ENCODE data around the gene UGT2B7.
"Not testable (repeated sequence)": the region's sequence is repeated elsewhere in the genome, so short reads cannot be mapped to it uniquely, and the experiment has no call there.

Gene UGT2B7

GRCh38 chr4:69096111-69096656, at the start of gene UGT2B7:
Gene UGT2B7, plus strand, starts transcription at chr4:69096474. Its CDS starts 47 bp downstream, at chr4:69096521.
- Histone ChIP-seq H3K27me3 (ENCODE audit: control insufficient read depth, insufficient read depth, low read length) (no peaks in the 10 kb centered on the region), H3K27ac (ENCODE audit: low read length) (no peak within 1 kb of the TSS), H3K4me1 (ENCODE audit: control insufficient read depth, insufficient read depth, low read length) (no peaks in the 10 kb centered on the region), H3K36me3 (ENCODE audit: control insufficient read depth, insufficient read depth, low read length) (no peaks in the 10 kb centered on the region), H3K9me3 (ENCODE audit: control insufficient read depth, insufficient read depth, low read length) (no peaks in the 10 kb centered on the region), H3K4me3 (ENCODE audit: low read length) (no peak within 1 kb of the TSS)
- no peak for DNase-seq (ENCODE audit: low read depth, low spot score)

DNA sequence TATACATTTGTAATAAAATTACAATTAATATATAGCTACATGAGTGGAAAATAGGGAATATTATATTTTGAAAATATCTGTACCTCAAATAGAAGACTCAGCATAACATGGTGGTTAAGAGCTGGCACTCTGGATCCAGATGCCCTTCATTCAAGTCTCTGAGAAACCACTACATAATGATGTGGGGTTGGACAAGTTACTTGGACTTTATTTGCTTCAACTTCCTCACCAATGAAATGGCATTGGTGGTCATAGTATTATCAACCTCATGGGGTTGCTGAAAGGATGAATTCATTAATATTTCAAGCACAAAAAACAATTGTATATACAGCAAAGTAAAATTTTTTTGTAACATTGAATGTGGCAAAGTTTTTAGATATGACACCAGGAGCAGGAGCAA, 46.4 kb upstream of the UGT2B7 start:
- Histone ChIP-seq H3K36me3 (ENCODE audit: control insufficient read depth, insufficient read depth, low read length) (no peaks in the 10 kb centered on the region), H3K27ac (ENCODE audit: low read length) (no peak overlapping the region), H3K27me3 (ENCODE audit: control insufficient read depth, insufficient read depth, low read length) (no peaks in the 10 kb centered on the region), H3K4me3 (ENCODE audit: low read length) (no peak overlapping the region), H3K4me1 (ENCODE audit: control insufficient read depth, insufficient read depth, low read length) (no peaks in the 10 kb centered on the region), H3K9me3 (ENCODE audit: control insufficient read depth, insufficient read depth, low read length) (no peaks in the 10 kb centered on the region)
- DNase-seq (ENCODE audit: low read depth, low spot score) = no peak

GRCh38 chr4:69050853-69051575, 45.3 kb upstream of the UGT2B7 start:
- DNase-seq (ENCODE audit: low read depth, low spot score); H3K27ac ChIP-seq (ENCODE audit: low read length): not testable (repeated sequence)

GRCh38 chr4:69051576-69051943, 44.7 kb upstream of the UGT2B7 start:
- DNase-seq (ENCODE audit: low read depth, low spot score) = no peak

More at GRCh38 chr4:69050853-69051575, 45.3 kb upstream of the UGT2B7 start:
- not testable (repeated sequence) for H3K36me3 ChIP-seq (ENCODE audit: control insufficient read depth, insufficient read depth, low read length); H3K4me3 ChIP-seq (ENCODE audit: low read length); H3K4me1 ChIP-seq (ENCODE audit: control insufficient read depth, insufficient read depth, low read length); H3K9me3 ChIP-seq (ENCODE audit: control insufficient read depth, insufficient read depth, low read length); H3K27me3 ChIP-seq (ENCODE audit: control insufficient read depth, insufficient read depth, low read length)
- WGBS (ENCODE audit: insufficient coverage, insufficient read length) = no CpG with 5 or more reads among the region's 12 CpGs

GRCh38 chr4:69053309-69053885, 42.9 kb upstream of the UGT2B7 start:
- not testable (repeated sequence) for H3K36me3 ChIP-seq (ENCODE audit: control insufficient read depth, insufficient read depth, low read length); H3K27ac ChIP-seq (ENCODE audit: low read length); H3K9me3 ChIP-seq (ENCODE audit: control insufficient read depth, insufficient read depth, low read length); DNase-seq (ENCODE audit: low read depth, low spot score); H3K4me1 ChIP-seq (ENCODE audit: control insufficient read depth, insufficient read depth, low read length); H3K4me3 ChIP-seq (ENCODE audit: low read length); H3K27me3 ChIP-seq (ENCODE audit: control insufficient read depth, insufficient read depth, low read length)
- WGBS (ENCODE audit: insufficient coverage, insufficient read length) = no CpG with 5 or more reads among the region's 7 CpGs

More at GRCh38 chr4:69051576-69051943, 44.7 kb upstream of the UGT2B7 start:
- Histone ChIP-seq H3K27me3 (ENCODE audit: control insufficient read depth, insufficient read depth, low read length) (no peaks in the 10 kb centered on the region), H3K4me1 (ENCODE audit: control insufficient read depth, insufficient read depth, low read length) (no peaks in the 10 kb centered on the region), H3K36me3 (ENCODE audit: control insufficient read depth, insufficient read depth, low read length) (no peaks in the 10 kb centered on the region), H3K4me3 (ENCODE audit: low read length) (no peak overlapping the region), H3K9me3 (ENCODE audit: control insufficient read depth, insufficient read depth, low read length) (no peaks in the 10 kb centered on the region), H3K27ac (ENCODE audit: low read length) (no peak overlapping the region)
- WGBS (ENCODE audit: insufficient coverage, insufficient read length) = no CpG with 5 or more reads among the region's 4 CpGs

- H3K4me3 ChIP-seq (ENCODE audit: low read length); H3K4me1 ChIP-seq (ENCODE audit: control insufficient read depth, insufficient read depth, low read length); H3K36me3 ChIP-seq (ENCODE audit: control insufficient read depth, insufficient read depth, low read length); H3K27ac ChIP-seq (ENCODE audit: low read length); H3K9me3 ChIP-seq (ENCODE audit: control insufficient read depth, insufficient read depth, low read length); H3K27me3 ChIP-seq (ENCODE audit: control insufficient read depth, insufficient read depth, low read length); DNase-seq (ENCODE audit: low read depth, low spot score): not testable (repeated sequence)
- WGBS (ENCODE audit: insufficient coverage, insufficient read length) = no CpG with 5 or more reads among the region's 1 CpG
These were observed 42.2 kb upstream of the UGT2B7 start for GRCh38 chr4:69054033-69054432.

- no peaks in the 10 kb centered on the region for H3K9me3 ChIP-seq (ENCODE audit: control insufficient read depth, insufficient read depth, low read length)
- no peak for DNase-seq (ENCODE audit: low read depth, low spot score)
- no peaks in the 10 kb centered on the region for H3K27me3 ChIP-seq (ENCODE audit: control insufficient read depth, insufficient read depth, low read length)
- H3K27ac ChIP-seq (ENCODE audit: low read length) = no peak overlapping the region
- H3K4me3 ChIP-seq (ENCODE audit: low read length) = no peak overlapping the region
- WGBS (ENCODE audit: insufficient coverage, insufficient read length) = no CpG with 5 or more reads among the region's 7 CpGs
- peaks cover 3% of the 10 kb centered on the region; the same call in 1 of the 2 replicates for H3K4me1 ChIP-seq (ENCODE audit: control insufficient read depth, insufficient read depth, low read length)
- no peaks in the 10 kb centered on the region for H3K36me3 ChIP-seq (ENCODE audit: control insufficient read depth, insufficient read depth, low read length)
These were observed 41.6 kb upstream of the UGT2B7 start for GRCh38 chr4:69054578-69055200.

DNA sequence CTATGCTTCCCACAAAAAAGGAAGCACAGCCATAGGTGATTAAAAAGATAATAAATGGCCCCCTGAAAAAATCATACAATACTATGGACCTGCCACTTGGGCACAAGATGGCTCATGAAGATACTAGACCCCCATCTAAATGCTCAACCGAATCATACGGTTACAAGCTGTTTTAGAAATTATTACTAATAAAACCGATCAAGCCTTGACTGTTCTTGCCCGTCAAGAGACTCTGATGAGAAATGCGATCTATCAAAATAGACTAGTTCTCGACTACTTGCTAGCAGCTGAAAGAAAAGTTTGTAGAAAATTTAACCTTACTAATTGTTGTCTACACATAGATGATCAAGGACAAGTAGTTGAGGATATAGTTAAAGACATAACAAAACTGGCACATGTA, 40.1 kb upstream of the UGT2B7 start:
- H3K27me3 ChIP-seq (ENCODE audit: control insufficient read depth, insufficient read depth, low read length) = no peaks in the 10 kb centered on the region
- no peaks in the 10 kb centered on the region for H3K9me3 ChIP-seq (ENCODE audit: control insufficient read depth, insufficient read depth, low read length)
- WGBS (ENCODE audit: insufficient coverage, insufficient read length) = no CpG with 5 or more reads among the region's 6 CpGs
- DNase-seq (ENCODE audit: low read depth, low spot score) = no peak
- H3K36me3 ChIP-seq (ENCODE audit: control insufficient read depth, insufficient read depth, low read length) = no peaks in the 10 kb centered on the region
- no peak overlapping the region for H3K4me3 ChIP-seq (ENCODE audit: low read length)
- H3K27ac ChIP-seq (ENCODE audit: low read length) = no peak overlapping the region
- peaks cover 3% of the 10 kb centered on the region; the same call in 1 of the 2 replicates for H3K4me1 ChIP-seq (ENCODE audit: control insufficient read depth, insufficient read depth, low read length)

DNA sequence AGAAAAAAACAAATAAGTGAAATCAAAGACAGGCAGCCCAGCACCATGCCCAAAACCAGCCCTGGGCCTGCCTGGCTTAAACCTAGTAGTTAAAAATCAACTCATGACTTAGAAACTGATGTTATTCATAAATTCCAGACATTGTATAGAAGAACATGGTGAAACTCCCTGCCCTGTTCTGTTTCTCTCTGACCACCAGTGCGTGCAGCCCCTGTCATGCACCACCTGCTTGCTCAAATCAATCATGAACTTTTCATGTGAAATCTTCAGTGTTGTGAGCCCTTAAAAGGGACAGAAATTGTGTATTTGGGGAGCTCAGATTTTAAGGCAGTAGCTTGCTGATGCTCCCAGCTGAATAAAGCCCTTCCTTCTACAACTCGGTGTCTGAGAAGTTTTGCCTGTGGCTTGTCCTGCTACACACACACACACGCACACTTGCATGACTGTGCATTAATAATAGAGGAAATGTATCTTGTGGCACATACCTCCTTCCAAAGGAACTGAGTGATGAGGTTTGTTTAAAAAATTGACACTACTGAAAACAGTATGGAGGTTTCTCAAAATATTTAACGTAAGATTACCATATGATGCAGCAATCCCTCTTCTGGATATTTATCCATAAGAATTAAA, 39.2 kb upstream of the UGT2B7 start:
- no peak for DNase-seq (ENCODE audit: low read depth, low spot score)
- Histone ChIP-seq H3K4me3 (ENCODE audit: low read length) (no peak overlapping the region), H3K27ac (ENCODE audit: low read length) (no peak overlapping the region), H3K4me1 (ENCODE audit: control insufficient read depth, insufficient read depth, low read length) (peaks cover 3% of the 10 kb centered on the region; the same call in 1 of the 2 replicates), H3K9me3 (ENCODE audit: control insufficient read depth, insufficient read depth, low read length) (no peaks in the 10 kb centered on the region), H3K27me3 (ENCODE audit: control insufficient read depth, insufficient read depth, low read length) (no peaks in the 10 kb centered on the region), H3K36me3 (ENCODE audit: control insufficient read depth, insufficient read depth, low read length) (no peaks in the 10 kb centered on the region)
- no CpG with 5 or more reads among the region's 4 CpGs for WGBS (ENCODE audit: insufficient coverage, insufficient read length)

DNA sequence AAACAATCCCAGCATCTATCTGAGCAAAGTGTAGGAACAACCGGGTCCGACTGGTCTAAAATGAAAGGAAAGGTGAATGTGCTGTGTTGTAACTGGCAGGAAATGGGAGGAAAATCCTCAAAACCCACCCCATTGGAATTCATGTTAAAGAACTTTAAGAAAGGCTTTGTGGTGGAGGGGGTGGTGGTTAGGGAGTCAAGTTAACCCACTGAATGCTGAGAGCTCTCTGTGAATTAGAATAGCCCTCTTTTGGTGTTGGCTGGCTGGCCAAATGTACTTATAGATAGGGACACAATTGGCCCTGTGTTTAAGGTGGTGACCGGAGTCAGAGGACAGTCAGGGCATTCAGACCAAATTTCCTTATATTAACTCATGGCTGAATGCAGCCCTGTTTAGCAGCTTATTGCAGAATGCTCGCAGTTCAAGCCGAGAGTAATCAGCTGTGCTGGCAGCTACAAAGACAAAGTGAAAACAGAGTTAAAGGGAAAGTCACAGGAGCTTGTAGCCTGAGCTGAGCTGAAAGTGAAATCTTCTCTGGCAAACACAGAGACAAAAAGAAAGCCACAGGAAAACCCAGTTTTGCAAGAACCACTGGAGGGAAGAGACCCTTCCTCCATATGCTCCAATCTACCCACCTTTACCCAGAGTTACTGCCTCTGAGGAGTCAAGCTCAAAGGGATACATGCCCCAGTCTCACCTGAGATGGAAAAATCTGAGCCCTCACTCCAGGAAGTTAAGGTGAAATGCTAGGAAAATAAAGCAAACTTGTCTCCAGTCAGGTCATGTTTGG, 38.5 kb upstream of the UGT2B7 start:
- H3K4me1 ChIP-seq (ENCODE audit: control insufficient read depth, insufficient read depth, low read length) = peaks cover 3% of the 10 kb centered on the region; the same call in 1 of the 2 replicates
- H3K27me3 ChIP-seq (ENCODE audit: control insufficient read depth, insufficient read depth, low read length) = no peaks in the 10 kb centered on the region
- no peak overlapping the region for H3K27ac ChIP-seq (ENCODE audit: low read length)
- H3K9me3 ChIP-seq (ENCODE audit: control insufficient read depth, insufficient read depth, low read length) = no peaks in the 10 kb centered on the region
- whole genome bisulfite sequencing (ENCODE audit: insufficient coverage, insufficient read length) = no CpG with 5 or more reads among the region's 5 CpGs
- H3K36me3 ChIP-seq (ENCODE audit: control insufficient read depth, insufficient read depth, low read length) = no peaks in the 10 kb centered on the region
- no peak overlapping the region for H3K4me3 ChIP-seq (ENCODE audit: low read length)
- DNase-seq (ENCODE audit: low read depth, low spot score) = no peak
